HG02870 (cell line): ENCODE results near the gene LAPTM5.
"Not testable (repeated sequence)": the region's sequence is repeated elsewhere in the genome, so short reads cannot be mapped to it uniquely, and the experiment has no call there.

ENCODE experiments used
- ATAC-seq: cut with Tn5 transposase; IDR thresholded peaks from one replicate; pipeline ENCODE4 v1.9.1; 2021; ENCODE audit warnings: mild to moderate bottlenecking, moderate library complexity; ENCODE audit not compliant: unreplicated experiment

The LAPTM5 gene

DNA sequence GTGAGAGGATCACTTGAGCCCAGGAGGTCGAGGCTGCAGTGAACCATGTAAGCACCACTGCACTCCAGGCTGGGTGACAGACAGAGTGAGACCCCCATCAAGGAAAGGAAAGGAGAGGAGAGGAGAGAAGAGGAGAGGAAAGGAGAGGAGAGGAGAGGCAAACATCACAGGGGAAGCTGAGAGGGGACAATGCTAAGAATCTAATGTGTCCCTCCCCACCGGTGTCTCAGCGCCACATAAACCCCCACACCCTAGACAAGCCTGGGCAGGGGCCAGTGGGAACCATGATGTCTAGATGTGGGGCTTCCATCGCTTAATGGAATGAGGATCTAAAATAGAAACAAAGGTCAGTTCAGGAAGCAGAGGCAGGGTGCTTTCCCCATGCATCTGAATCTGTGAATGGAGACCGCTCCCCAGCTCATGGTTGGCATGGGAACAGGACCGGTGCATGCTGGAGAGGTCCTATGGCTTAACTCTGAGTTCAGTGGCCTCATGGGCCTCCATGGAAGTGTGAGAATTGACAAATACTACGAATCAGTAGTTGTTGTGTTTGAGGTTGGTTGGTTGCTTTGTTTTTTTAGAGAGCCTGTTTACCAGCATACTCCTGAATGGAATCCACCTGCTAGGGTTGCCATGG, 16.3 kb upstream of the LAPTM5 start:
- no peak for ATAC-seq

DNA sequence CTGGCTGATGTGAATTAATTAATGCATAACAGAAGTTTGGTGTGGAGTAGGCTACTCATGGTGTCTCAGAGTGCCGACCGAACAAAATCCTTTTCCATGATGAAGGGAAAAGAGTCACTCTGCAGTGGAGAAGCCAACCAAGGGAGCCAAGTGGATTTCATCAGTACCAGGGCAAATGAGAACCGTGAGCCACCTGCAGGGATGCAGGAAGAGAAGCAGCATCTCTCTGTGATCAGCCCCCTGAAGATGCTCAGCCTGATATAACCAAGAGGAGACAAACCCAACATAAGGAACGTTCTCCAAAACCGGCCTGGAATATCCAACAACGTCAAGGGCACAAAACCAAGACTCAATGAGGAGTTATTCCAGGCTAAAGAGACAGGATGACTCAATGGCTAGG, 13.4 kb upstream of the LAPTM5 start:
- ATAC-seq, result no peak

DNA sequence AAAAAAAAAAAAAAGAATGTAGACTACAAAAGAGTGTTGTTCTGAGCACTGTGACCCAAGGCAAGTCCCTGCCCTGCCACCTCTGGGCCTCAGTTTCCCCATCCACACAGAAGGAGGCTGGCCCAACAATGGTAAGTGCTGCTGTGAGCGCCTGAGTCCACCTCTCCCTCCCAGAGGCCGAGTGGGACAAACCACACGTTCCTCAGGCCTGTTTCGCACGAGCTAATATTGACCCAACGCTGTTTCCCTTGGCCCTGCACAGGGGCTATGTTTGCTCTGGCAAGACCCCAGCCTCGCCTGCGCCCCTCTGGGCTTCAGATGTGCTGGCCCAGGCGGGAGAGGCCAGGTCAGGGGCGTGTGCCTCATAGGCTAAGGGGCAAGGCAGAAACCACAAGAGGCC, 12.6 kb upstream of the LAPTM5 start:
- no peak for ATAC-seq

DNA sequence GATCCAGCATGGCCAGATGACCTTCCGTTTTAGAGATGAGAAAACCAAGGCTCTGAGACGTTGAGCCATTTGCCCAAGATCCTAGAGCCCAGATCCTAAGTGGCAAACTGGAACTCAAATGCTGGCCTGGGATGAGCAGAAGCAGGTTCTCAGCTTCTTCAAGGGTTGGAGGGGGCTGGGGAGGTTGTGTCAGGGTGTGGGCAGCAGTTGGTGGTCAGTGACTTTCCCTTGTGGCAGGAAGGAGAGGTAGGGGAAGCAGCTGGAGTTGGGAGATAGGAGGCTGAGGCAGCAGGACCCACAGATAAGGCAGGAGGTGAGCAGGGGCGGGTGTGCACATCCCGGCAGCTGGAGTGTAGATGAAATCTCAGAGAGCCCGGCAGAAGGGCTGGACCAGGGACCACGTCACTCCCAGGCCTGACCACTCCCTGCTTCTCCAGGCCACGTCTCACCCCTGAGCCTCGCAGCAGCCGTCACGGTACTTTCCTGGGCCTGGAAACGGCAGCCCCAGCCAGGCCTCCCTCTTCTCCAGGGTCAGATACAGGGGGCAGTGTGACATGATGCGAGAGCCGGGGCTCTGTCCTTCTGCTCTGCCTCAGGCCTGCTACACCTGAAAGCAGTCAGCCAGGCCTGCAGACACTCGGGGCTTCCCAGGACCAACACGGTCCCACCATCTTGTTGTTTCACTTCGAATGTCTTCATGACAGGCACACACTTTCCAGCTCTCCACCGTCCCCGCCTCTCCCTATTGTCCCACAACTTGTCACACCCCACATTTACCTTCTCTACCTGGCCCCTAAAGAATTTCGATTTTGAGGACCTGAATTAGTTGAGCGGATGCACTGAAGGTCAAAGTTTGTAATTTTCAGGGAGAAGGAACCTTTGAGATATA, 11.5 kb upstream of the LAPTM5 start:
- no peak for ATAC-seq

DNA sequence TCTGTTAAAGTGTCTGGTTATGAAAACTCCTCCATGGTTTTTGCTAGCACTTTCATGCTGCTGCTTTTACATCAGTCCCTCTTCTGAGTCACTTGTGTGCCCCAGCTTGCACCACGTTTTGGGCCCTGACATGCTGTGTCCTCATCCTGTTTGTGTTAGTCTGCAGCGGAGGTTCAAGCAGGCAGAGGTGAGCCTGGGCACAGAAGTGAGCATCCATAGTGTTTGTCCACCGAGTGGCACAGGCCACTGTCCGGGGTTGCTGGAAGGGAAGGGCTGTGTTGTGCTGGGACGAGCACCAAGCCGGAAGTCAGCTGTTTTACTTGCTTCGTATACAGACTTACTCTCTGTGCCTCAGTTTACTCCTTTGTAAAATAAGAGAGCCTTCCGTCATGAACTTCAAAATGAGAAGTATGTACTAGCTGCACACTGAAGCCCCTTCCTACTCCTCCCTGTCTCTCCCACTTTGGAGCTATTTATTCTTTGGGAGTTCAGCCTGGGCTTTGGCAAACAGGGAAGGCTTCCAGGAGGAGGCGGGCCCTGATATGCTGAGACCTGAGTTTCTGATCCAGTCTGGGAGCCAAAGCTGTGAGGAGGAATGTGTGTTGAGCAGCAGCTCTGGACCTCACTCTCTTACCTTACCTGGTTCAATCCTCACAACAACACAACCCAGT, 10.7 kb upstream of the LAPTM5 start:
- ATAC-seq, result no peak

DNA sequence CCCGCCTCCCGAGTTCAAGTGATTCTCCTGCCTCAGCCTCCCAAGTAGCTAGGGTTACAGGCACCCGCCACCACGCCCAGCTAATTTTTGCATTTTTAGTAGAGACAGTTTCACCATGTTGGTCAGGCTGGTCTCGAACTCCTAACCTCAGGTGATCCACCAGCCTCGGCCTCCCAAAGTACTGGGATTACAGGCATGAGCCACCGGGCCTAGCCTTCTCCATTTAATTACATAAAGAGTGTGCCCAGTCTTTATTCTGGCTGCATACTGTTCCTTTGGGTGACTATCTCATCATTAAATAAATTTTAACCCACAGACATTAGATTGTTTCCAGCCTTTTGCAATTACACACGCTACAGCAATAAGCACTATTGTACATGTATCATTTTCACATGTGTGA, 9.4 kb upstream of the LAPTM5 start:
- not testable (repeated sequence) for ATAC-seq

DNA sequence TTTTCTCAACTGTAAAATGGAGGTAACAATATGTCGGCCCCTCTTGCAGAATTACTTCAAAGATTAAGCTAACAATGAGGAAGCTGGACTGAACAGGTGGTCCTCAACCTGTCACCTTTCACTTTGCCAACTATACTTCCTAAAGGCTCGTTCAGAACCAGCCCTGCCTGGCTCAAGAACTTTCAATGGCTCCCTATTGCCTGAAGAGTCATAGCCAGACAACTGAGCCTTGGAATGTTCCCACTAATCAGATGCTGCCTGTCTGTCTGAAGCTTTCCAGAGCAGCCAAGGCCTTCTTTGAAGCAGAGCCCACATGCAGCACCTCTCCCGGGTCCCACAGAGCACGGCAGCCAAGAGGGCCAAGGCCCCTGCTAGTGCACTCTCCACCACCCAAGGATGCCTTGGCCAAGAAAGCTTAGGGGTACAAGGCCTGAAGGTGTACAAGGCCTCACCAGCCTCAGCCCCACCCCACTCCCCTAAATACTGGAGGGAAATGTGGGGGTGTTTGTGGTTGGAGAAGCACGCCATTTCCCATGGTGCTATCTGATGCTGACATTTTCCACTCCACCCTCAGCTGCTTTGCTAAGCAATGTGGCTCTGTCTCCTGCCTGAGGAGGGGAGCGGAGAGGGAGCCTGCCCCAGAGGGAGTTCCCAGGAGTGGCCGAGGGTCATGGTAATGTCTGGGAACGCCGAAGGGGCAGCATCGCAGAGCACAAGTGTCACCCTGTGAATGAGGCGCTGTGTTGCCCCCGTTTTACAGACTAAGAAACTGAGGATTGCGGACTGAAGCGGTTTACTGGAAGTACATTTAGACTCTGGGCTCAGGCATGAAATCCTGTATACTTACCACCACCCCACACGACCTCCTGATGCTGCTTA, 8.2 kb upstream of the LAPTM5 start:
- ATAC-seq, result no peak

DNA sequence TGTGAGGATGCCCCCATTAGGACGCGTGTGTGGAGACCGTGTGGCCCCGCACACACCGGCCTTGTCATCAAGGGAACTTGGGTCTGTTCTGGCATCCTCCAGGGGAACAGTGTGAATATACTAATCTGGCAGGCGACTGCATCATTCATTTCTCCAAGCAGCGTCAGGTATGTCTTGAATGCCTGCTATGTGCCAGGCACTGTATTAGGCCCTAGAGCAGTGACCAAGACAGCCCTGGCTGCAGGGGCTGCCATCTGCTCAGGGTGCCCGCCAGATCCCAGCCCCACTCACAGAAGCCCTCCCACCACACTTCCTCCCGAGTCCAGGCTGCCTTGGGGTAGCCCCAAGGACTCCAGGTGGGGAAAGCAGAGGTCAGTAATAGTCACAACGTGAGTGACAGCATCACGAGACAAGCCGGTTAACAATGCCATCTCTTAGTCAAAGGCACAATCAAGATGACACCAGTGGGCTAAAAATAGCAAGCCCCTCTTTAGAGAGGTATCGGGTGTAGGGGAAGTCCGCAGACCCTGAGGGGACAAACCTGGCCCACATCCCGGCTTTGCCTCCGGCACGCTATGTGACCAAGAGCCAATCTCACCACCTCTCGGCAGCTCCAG, 7.5 kb upstream of the LAPTM5 start:
- ATAC-seq, result no peak

DNA sequence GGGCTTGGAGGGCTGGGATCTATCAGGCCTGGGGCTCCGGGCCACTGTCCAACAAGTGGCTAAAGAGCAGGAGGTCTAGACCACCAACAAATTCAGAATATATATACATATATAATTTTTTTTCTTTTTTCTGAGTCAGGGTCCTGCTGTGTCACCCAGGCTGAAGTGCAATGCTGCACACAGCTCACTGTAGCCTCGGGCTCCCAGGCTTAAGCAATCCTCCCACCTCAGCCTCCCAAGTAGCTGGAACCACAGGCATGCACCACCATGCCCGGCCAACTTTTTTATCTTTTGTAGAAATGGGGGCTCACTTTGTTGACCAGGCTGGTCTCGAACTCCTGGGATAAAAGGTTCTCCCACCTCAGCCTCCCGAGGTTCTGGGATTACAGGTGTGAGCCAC, 6.8 kb upstream of the LAPTM5 start:
- ATAC-seq, result no peak

DNA sequence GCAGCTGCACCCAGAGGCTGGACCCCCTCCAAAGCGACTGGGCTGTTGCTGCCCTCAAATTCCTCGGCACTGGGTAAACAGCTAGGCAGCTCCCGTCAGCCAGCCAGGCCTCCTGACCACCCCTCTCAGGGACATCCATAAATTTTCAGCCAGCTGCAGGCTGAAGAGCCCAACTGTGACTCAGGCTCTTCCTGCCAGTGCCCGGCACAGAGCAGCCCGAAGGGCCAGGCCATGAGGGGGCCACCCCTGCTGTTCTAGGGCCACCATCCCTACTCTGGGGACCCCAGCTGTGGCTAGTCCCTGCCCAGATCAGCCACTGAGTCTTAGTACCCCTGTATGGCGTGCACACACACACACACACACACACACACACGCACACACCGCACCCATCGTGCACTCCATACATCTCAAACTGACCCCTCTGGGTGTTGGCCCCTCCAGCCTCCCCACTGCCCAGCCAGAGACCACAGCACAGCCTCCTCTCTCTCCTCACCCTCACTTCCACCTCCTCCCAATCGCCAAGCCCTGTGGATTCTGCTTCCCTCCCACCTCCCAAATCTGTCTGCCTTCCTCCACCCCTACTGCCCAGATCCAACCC, 6.2 kb upstream of the LAPTM5 start:
- no peak for ATAC-seq

DNA sequence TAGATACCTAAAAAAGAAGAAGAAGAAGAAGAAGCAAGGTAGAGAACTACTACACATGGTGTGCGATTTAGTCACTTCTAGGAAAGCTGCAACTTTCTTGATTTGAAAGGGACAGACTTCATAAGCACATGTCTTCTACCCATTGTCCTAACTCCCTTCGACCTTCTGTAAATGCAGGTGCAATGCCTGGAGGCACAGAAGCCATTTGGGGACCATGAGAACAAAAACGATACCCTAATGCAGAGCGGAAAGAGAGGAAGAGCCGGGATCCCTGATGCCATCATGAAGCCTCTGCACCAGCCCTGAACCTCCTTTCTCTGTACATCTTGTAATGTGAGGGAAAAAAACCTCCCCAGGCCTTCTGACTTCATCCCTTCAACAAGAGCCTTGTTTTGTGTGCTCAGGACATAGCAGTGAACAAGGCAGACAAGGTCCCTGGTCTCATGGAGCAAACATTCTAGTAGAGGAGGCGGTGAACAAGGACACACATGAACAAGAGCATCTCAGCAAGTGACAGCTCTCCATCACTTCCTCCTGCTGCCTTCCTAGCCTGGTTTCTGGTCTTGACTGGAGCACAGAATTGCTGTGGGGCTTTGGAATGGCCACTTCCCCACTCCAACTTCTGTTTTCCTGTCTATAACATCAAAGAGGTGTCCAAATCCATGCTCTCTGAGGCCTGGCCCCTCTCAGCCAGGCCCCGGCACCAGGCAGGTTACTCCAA, 5.5 kb upstream of the LAPTM5 start:
- no peak for ATAC-seq

DNA sequence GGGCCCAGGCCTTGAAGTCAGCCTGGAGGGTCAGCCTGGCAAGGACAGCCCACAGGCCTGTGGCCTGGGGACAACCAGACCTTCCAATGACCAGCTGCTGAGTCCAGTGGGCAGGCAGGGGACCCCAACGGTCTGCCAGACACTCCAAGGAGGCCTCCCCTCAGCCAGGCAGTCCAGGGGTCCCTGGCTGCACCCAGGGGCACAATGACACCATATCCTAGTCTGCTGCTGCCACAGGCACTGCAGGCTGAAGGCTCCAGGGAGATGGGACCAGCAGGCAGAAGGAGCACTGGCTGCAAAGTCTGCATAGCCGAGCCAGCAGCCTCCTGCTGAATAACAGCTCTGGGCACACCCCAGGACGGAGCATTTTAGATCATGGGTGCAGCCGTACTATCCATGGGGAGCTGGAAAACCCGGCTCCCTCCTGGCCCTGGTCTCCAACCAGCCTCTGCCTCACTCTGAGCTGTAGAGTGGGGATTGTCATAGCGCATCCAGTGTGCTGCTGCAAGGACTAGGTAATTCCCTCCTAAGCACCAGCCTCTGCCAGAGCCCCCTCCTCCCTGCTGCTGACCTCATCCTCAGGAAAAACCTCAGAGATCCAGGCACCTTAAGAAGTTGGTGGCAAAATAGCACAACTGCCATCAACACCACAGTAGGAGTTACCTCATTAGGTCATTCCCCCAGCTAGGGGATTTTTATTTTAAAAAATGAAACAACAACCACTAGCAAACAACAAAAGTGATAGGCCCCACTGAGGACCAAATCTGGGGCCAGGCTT, 4.8 kb upstream of the LAPTM5 start:
- no peak for ATAC-seq

DNA sequence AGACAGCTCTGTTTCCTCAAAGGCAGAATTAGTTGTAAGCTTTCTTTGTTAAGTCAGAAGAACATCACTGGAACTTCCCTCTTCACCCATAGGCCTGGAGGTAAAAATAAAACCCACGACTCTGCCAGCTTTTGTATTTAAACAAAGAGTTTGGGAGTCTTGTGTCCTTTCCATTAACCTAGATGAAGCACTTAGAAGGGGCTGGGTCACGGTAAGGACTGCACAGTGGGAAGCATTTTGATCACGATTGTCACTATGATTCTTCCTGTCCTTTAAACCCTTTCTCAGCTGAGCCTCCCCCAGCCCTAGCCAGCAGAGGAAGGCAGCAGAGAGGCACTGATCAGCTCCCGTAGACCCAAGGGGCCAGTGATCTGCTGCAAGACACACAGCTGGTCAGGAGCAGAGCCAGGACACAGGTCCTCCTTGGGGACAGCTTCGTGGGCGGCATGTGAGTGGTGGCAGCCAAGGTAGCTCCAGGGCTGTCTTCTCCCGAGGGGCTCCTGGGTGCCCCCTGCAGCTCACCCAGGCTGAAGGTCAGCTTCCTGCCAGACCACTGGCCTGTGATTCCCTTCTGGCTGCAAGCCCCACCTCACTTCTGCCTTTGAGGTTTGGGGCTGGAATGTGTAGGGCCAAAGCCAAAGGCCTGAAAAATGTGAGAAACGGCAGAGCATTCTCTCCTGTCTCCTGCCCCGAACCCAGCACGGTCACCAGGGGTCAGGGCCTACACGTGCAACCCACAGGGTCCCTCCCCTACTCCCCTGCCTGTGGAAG, 4.0 kb upstream of the LAPTM5 start:
- ATAC-seq, result no peak

DNA sequence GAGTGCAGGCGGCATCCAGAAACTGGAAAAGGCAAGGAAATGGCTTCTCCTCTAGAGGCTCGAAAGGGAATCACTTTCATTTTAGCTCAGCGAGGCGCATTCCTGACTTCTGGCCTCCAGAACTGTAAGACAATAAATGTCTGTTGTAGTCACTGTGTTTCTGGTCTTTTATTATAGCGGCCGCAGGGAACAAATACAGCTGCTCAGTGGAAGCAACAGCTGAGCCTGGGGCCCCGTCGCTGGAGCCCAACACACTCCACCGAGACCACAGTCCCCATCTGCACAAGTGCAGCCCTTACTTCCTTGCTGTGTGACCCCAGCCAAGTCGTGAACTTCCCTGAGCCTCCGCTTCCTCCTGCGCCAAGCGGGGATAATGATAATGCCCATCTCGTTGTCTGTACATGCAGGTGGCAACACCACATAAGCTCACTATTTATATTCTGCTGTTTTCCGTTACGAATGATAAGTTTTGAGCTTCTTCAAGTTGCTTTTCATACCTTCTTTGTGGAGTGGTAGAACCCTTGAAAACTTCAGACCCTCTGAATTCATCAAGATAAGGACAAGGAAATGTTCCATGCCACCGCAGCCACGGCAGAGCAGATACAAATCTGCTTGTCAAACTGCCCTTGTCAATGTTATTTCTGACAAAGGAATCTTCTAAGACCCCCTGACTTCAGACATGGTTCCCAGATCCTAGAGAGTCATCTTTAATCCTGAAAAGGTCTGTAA, 3.2 kb upstream of the LAPTM5 start:
- no peak for ATAC-seq

DNA sequence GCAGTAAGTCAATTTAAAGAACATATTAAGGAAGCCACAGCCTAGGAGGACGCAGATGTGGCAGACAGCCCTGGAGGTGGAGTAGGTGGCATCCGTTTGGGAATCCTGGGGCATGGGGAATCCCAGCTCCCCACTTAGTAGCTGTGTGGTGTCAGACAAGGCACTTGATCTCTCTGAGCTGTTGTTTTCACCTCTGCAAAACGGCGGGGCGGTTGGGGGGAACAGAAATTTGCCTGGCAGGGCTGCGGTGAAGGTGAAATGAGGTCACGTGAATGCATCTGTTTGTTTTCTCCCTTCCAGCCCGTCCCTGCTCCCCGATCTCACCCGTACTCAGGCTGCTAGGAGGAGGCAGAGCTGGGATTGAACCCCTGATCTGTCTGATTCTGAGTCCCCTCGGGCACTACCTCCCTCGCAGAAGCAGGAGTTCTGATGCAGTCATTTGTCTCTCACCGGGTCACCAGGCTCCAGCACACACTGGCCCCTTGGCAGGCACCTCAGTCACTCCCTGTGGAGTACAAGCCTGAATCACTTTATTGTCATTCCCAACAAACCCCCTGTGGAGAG, 2.2 kb upstream of the LAPTM5 start:
- no peak for ATAC-seq

DNA sequence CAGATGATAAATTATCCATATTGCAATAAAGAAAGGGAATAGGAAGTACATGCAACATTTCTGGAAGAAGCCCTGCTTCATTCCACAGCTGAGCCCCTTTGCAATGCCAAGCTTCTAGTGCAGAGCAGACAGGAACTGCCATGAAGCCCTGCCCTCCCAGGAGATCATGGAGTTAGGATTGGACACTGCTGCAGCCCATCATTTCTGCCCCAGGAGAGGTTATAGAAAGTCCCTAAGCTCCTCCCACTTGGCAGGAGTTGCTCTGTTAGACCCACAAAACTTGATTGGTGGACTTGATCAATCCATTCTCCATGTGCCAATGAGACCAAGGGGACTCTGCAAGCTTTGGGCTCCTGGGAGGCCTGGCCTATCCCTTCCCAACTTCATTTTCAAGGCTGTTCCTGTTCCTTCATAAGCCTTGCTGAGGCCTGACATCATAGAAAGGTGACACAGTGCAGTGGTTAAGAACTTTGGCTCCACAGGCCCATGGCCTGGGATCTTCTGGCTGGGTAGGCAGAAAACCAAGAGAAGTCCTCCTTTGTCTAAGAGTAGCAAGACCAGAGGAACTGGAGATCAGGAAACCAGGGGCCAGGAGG, 1.3 kb upstream of the LAPTM5 start:
- ATAC-seq, result no peak
